ENCODE data around the gene VAT1L. TPM values are rescaled to one million over a fixed set of nuclear protein-coding genes. Genes with fewer than 3 reads are reported as not detected.

Gene VAT1L
- total RNA-seq, 1 experiment from 2014 or later: 33.8 TPM

DNA sequence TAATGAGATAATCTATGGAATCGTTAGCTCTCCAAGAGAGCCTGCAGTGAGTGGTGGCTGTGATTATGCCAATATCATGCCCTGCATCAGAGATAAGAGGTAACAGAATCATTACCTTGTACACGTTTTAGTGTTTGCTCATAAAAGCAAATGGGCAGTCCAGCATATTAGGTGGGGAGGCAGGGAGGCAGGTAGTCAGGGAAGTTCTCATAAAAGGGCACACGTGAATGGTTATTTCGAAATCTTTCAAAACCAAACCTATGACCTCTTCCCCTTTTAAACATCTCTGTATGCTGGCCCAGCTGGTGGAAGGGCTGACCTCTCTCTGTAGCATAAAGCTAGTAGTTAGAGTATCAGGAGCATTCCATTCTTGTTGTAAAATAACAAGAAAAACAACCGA, 51.7 kb downstream of the VAT1L start:
- H2AK5ac ChIP-seq (ENCODE audit: insufficient read length, low read length): no peak overlapping the region
- H3K36me3 Mint-ChIP-seq (ENCODE audit: insufficient read depth in 1 of 3, low read depth in 3 of 3): peaks cover 0 to 14% (median 1%) of the 10 kb centered on the region in 3 experiments; a peak in 4 of 7 replicates
- TF ChIP-seq, protein P1, sequence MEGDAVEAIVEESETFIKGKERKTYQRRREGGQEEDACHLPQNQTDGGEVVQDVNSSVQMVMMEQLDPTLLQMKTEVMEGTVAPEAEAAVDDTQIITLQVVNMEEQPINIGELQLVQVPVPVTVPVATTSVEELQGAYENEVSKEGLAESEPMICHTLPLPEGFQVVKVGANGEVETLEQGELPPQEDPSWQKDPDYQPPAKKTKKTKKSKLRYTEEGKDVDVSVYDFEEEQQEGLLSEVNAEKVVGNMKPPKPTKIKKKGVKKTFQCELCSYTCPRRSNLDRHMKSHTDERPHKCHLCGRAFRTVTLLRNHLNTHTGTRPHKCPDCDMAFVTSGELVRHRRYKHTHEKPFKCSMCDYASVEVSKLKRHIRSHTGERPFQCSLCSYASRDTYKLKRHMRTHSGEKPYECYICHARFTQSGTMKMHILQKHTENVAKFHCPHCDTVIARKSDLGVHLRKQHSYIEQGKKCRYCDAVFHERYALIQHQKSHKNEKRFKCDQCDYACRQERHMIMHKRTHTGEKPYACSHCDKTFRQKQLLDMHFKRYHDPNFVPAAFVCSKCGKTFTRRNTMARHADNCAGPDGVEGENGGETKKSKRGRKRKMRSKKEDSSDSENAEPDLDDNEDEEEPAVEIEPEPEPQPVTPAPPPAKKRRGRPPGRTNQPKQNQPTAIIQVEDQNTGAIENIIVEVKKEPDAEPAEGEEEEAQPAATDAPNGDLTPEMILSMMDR (conservative IDR thresholded peaks at IDR 0.05): no peak
- H3K9ac ChIP-seq (ENCODE audit: extremely low read depth, insufficient read length, low read length): no peak overlapping the region
- no peaks in the 10 kb centered on the region for H3K79me1 ChIP-seq (ENCODE audit: insufficient read depth, low read depth, low read length, poor library complexity, severe bottlenecking)
- no peak overlapping the region for H2BK5ac ChIP-seq (ENCODE audit: insufficient read length, low read length)
- no peaks in the 10 kb centered on the region for H3K79me2 ChIP-seq (ENCODE audit: insufficient read depth, low read length)
- no peaks in the 10 kb centered on the region for H4K20me1 ChIP-seq (ENCODE audit: control insufficient read depth, insufficient read depth, insufficient read length)
- no peaks in the 10 kb centered on the region for H3K27me3 ChIP-seq (ENCODE audit: insufficient read depth, low read length)
- H3K4me1 ChIP-seq (ENCODE audit: insufficient read depth, low read length): no peaks in the 10 kb centered on the region; the same call in 1 of the 2 replicates
- no peaks in the 10 kb centered on the region for H3K9me3 Mint-ChIP-seq
- no peak overlapping the region for H3K56ac ChIP-seq (ENCODE audit: insufficient read length, low read depth, low read length)
- H3K14ac ChIP-seq (ENCODE audit: insufficient read depth, low read length): no peak overlapping the region
- H3K18ac ChIP-seq (ENCODE audit: insufficient read length, low read depth, low read length): no peak overlapping the region
- H2BK12ac ChIP-seq (ENCODE audit: insufficient read length, low read depth, low read length): no peak overlapping the region
- no peak overlapping the region for H2BK15ac ChIP-seq (ENCODE audit: low read depth, low read length)
- no peaks in the 10 kb centered on the region for H3K23me2 ChIP-seq (ENCODE audit: insufficient read length, low read depth, low read length, poor library complexity, severe bottlenecking)
- H2BK20ac ChIP-seq (ENCODE audit: low read depth, low read length, poor library complexity, severe bottlenecking): no peak overlapping the region
- H3K27ac Mint-ChIP-seq: no peak overlapping the region
- H4K8ac ChIP-seq (replicated peaks; ENCODE audit: insufficient read length, low read depth, low read length): no peak overlapping the region
- H3K9me3 ChIP-seq (ENCODE audit: control insufficient read depth, low read depth, low read length): no peaks in the 10 kb centered on the region
- no peak overlapping the region for H3K23ac ChIP-seq (ENCODE audit: insufficient read length, low read depth, low read length)
- no peak overlapping the region for H2BK120ac ChIP-seq (ENCODE audit: low read depth, low read length, poor library complexity, severe bottlenecking)
- WGBS (ENCODE audit: extremely low coverage, insufficient read length, low lambda C conversion rate): no CpG with 5 or more reads among the region's 5 CpGs
- no peak overlapping the region for H3K27ac ChIP-seq (ENCODE audit: insufficient read length, low read depth, low read length)
- H3K4me2 ChIP-seq (ENCODE audit: insufficient read depth, insufficient read length, low read length): no peak overlapping the region
- H3K4ac ChIP-seq (ENCODE audit: low read depth, low read length): no peak overlapping the region
- H3K4me1 Mint-ChIP-seq: peaks cover 10 to 25% of the 10 kb centered on the region in 2 experiments
- DNase-seq: no peak
- no peak overlapping the region for H2AFZ ChIP-seq (ENCODE audit: low read length)
- H3T11ph ChIP-seq (ENCODE audit: low read length): no peak overlapping the region
- H3K27me3 Mint-ChIP-seq (ENCODE audit: low read depth): no peaks in the 10 kb centered on the region; the same call in 1 of the 2 replicates
- H4K91ac ChIP-seq (ENCODE audit: insufficient read length, low read depth, low read length): no peak overlapping the region
- H4K5ac ChIP-seq (ENCODE audit: insufficient read length, low read depth, low read length): no peak overlapping the region
- no peak overlapping the region for H3K4me3 Mint-ChIP-seq

Measured in H9 (cell line).